ENCODE data around the gene ICE2. TPM values are rescaled to one million over a fixed set of nuclear protein-coding genes. Genes with fewer than 3 reads are reported as not detected.

Gene ICE2
- total RNA-seq, 1 donor from 2014 or later = 32.1 TPM

DNA sequence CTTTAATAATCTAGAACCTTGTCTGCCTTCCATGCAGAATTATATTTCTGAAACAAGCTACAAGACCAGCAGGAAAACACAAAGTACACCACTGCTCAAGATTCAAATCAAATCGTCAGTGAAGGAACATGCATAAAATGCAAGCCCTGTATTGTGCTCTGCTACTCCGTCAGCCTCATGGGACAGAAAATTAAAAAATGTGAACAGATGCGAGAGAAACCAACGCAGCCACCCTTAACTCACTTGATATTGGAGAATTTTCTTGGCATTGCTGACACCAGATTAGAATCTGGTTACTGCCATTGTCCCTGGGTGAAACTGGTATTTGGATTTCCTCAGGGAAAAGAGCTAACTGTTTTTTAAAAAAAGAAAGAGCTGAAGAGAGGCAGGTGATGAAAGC, 104.7 kb downstream of the ICE2 start:
- Mint-ChIP-seq H3K27ac (ENCODE audit: unreplicated experiment) (peak overlapping the region; percentile 99), H3K4me1 (ENCODE audit: low read depth) (peaks cover 97% of the 10 kb centered on the region)

DNA sequence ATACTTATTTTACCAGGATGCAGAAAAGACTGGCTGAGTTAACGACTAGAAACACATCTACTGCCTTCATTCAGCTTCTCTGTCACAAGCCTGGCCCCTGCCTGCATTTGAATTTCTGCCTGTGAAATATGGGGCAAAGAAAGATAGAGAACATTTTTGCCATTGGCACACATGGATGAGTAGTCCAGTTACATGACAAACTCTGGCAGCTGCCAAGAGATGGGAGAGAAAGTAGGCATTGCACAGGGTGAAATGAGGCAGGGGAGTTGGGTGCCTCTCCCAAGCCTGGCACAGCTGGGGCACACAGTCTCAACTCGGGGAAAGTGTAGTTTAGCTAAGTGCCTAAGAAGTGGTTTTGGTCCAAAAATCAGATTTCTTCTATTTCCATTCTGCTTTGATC, 105.2 kb downstream of the ICE2 start:
- Mint-ChIP-seq H3K9me3 (ENCODE audit: low read depth) (no peaks in the 10 kb centered on the region), H3K4me1 (ENCODE audit: low read depth) (peaks cover 98% of the 10 kb centered on the region), H3K27ac (ENCODE audit: unreplicated experiment) (peak overlapping the region; percentile 99), H3K4me3 (ENCODE audit: unreplicated experiment) (peak overlapping the region; percentile 29), H3K36me3 (ENCODE audit: low read depth) (peaks cover 56% of the 10 kb centered on the region), H3K27me3 (ENCODE audit: low read depth) (no peaks in the 10 kb centered on the region)
- DNase-seq (ENCODE audit: low spot score) = no peak
- TF ChIP-seq CTCF (IDR thresholded peaks at IDR 0.05) = no peak

More for the DNA sequence above, 104.7 kb downstream of the ICE2 start:
- no peaks in the 10 kb centered on the region for H3K27me3 Mint-ChIP-seq (ENCODE audit: low read depth)
- H3K4me3 Mint-ChIP-seq (ENCODE audit: unreplicated experiment) = no peak overlapping the region
- no peak for TF ChIP-seq CTCF (IDR thresholded peaks at IDR 0.05)
- no peak for DNase-seq (ENCODE audit: low spot score)
- H3K36me3 Mint-ChIP-seq (ENCODE audit: low read depth) = peaks cover 55% of the 10 kb centered on the region
- no peaks in the 10 kb centered on the region for H3K9me3 Mint-ChIP-seq (ENCODE audit: low read depth)

DNA sequence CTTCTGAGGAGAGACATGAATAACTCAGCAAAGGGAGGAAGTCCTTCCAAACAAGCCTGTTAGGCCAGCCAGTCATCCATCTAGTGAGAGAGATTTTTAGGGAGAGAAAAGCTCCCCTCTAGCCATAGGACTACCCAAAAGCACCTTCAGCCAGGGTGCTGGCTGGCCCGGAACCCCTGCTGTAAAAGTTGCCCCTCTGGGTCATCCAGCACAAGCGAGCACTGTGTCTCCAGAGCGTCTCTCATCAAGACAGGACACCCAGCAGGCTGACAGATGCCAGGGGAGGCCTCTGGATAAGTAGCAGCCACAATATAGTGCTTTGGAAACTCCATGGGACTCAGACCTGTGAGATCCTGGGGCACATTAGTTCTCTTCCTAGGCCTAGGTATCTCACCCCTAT, 105.6 kb downstream of the ICE2 start:
- peaks cover 98% of the 10 kb centered on the region for H3K4me1 Mint-ChIP-seq (ENCODE audit: low read depth)

GRCh38 chr15:60372756-60373155, 106.2 kb downstream of the ICE2 start:
- TF ChIP-seq CTCF (IDR thresholded peaks at IDR 0.05) = no peak
- Mint-ChIP-seq H3K4me3 (ENCODE audit: unreplicated experiment) (peak overlapping the region; percentile 29), H3K36me3 (ENCODE audit: low read depth) (peaks cover 53% of the 10 kb centered on the region), H3K27me3 (ENCODE audit: low read depth) (no peaks in the 10 kb centered on the region), H3K27ac (ENCODE audit: unreplicated experiment) (peak overlapping the region; percentile 99), H3K9me3 (ENCODE audit: low read depth) (no peaks in the 10 kb centered on the region), H3K4me1 (ENCODE audit: low read depth) (peaks cover 94% of the 10 kb centered on the region)
- DNase-seq (ENCODE audit: low spot score) = no peak

More for the DNA sequence above, 105.6 kb downstream of the ICE2 start:
- Mint-ChIP-seq H3K36me3 (ENCODE audit: low read depth) (peaks cover 56% of the 10 kb centered on the region), H3K27ac (ENCODE audit: unreplicated experiment) (peak overlapping the region; percentile 99), H3K4me3 (ENCODE audit: unreplicated experiment) (peak overlapping the region; percentile 29), H3K9me3 (ENCODE audit: low read depth) (no peaks in the 10 kb centered on the region), H3K27me3 (ENCODE audit: low read depth) (no peaks in the 10 kb centered on the region)
- no peak for DNase-seq (ENCODE audit: low spot score)
- no peak for TF ChIP-seq CTCF (IDR thresholded peaks at IDR 0.05)

GRCh38 chr15:60372227-60372626, 106.7 kb downstream of the ICE2 start:
- Mint-ChIP-seq H3K4me3 (ENCODE audit: unreplicated experiment) (no peak overlapping the region), H3K27ac (ENCODE audit: unreplicated experiment) (peak overlapping the region; percentile 99), H3K9me3 (ENCODE audit: low read depth) (no peaks in the 10 kb centered on the region), H3K4me1 (ENCODE audit: low read depth) (peaks cover 89% of the 10 kb centered on the region), H3K36me3 (ENCODE audit: low read depth) (peaks cover 51% of the 10 kb centered on the region), H3K27me3 (ENCODE audit: low read depth) (no peaks in the 10 kb centered on the region)
- DNase-seq (ENCODE audit: low spot score) = no peak
- TF ChIP-seq CTCF (IDR thresholded peaks at IDR 0.05) = no peak

Data from chondrocyte (in vitro differentiated cells).